ENCODE results near the gene SDK2. TPM values are rescaled to one million over a fixed set of nuclear protein-coding genes. Genes with fewer than 3 reads are reported as not detected.

The SDK2 gene
- total and polyA plus RNA-seq, 9 of the 15 experiments (the other 6 are each of a cell fraction or from before 2014, with no cell fraction given) = 0.04 TPM; not detected in 8

DNA sequence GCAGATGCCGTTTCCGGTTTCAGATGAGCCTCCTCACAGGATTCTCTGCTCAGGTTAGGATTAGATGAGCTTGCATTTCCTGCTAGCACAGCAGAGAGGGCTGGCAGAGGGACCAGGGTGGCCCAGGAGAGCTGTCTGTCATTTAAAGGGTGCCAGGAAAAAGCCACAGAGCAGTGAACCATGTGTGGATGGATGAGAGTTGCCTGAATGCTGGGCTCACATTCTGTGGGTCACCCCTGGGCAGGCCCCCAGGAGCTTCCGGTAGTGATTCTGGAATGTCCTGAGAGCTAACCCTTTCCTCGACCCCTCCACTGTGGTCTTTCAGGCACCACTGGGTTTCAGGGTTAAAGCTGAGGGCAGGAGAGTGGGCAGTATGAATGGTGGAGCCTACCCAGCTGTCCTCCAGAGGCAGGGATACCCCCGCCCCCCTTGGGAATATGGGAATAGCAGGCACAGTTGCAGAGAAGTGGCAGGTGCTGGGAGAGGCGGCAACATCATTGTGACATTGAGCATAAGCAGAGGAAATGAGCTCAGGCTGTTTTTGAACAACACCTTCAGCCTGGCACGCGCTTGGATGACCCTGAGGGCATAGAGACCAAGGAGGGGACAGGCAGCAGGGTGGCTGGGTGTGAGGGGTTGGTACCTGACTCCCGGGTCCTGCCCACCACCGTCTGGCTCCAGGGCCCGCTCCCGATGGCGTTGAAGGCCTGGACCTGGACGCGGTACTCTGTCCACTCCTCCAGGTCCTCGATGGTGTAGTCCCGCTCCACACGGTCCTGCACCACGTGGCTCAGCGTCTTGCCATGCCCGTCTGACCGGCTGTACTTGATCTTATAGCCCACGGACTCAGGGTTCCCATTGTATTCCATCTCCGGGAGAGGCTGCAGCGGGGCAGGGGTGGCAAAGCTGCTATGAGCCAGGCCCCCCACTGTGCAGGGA is 249.5 kb downstream of the SDK2 start:
- Histone ChIP-seq H3K9me3 (replicated peaks; ENCODE audit: control insufficient read depth, insufficient read depth, low read depth, low read length) (no peaks in the 10 kb centered on the region), H3K36me3 (ENCODE audit: control insufficient read depth, insufficient read depth, low read length) (no peaks in the 10 kb centered on the region), H3K9ac (ENCODE audit: insufficient read depth in 1 of 2, low read depth in 2 of 2, low read length in 2 of 2) (no peak overlapping the region), H2AFZ (ENCODE audit: low read depth, low read length) (no peak overlapping the region), H3K27me3 (ENCODE audit: control insufficient read depth in 2 of 2, insufficient read depth in 2 of 2, low read length in 2 of 2) (peaks cover 34 to 91% of the 10 kb centered on the region in 2 experiments; a peak in 4 of 5 replicates), H3K27ac (ENCODE audit: extremely low read depth, low read depth, low read length) (no peak overlapping the region), H3K4me1 (replicated peaks in 1 of 2; ENCODE audit: control insufficient read depth in 2 of 2, insufficient read depth in 2 of 2, low read length in 2 of 2) (no peaks in the 10 kb centered on the region), H3K4me2 (ENCODE audit: insufficient read depth, low read length) (no peak overlapping the region), H4K20me1 (replicated peaks; ENCODE audit: control insufficient read depth, insufficient read depth, low read length) (peaks cover 18% of the 10 kb centered on the region; the same call in 1 of the 2 replicates), H3K79me2 (ENCODE audit: control insufficient read depth, insufficient read depth, low read length) (no peaks in the 10 kb centered on the region), H3K4me3 (no peak overlapping the region), H3K9me1 (ENCODE audit: control insufficient read depth, insufficient read depth, low read length) (no peaks in the 10 kb centered on the region)
- TF ChIP-seq SPI1 (IDR thresholded peaks at IDR 0.05; ENCODE audit: borderline replicate concordance, low read depth, low read length) = no peak
- peak; percentile 17; the same call in 1 of the 2 replicates for TF ChIP-seq ZNF316 (IDR thresholded peaks at IDR 0.05)
- no peak for TF ChIP-seq ZBTB5 (IDR thresholded peaks at IDR 0.05)
- intact Hi-C loops (cut with micrococcal nuclease) = no loop called here
- ChIA-PET CTCF (ENCODE audit: low intra/inter-chr PET ratio) (no interaction called here), POLR2A (interaction anchor here (0.6 kb wide), 1 partner anchor 162 kb away, joined by 3 read pairs; a partner anchor contains a TSS)
- ATAC-seq (no peak), FAIRE-seq (no peak), DNase-seq (ENCODE audit: extremely low read depth in 1 of 4, low spot score in 3 of 4) (no peak)
- under 1% methylated on average over 22 of the region's 25 CpGs for WGBS (ENCODE audit: insufficient coverage, low coverage, missing lambda C conversion rate)
- in situ Hi-C loops (cut with MboI) = no loop called here
- BruUV-seq (replicated peaks) = no TSS peak

Data from K562 (cell line).